Peyer's patch (tissue), 4 donors: ENCODE measurements around the gene SIPA1L3. TPM values are rescaled to one million over a fixed set of nuclear protein-coding genes. Genes with fewer than 3 reads are reported as not detected.
A peak's percentile ranks its signal among the peaks of the same experiment; 100 is the strongest.

Source experiments
- DNase-seq, 3 donors: peaks; one replicate each; pipeline ENCODE4 v3.0.0-alpha.2; 2017 to 2019
- H3K27ac ChIP-seq, 4 donors: fragments of 200-600 bp; sonication (generic); one replicate each; pipeline ENCODE4 v1.5.1; 2016 to 2019
- H3K27me3 ChIP-seq, 2 donors: fragments of 200-600 bp; sonication (generic); one replicate each; pipeline ENCODE4 v1.5.1; 2019
- H3K36me3 ChIP-seq, 3 donors: fragments of 200-600 bp; sonication (generic); one replicate each; pipeline ENCODE4 v1.5.1; 2016 to 2019
- H3K4me1 ChIP-seq, 4 donors: fragments of 200-600 bp; sonication (generic); one replicate each; pipeline ENCODE4 v1.5.1; 2016 to 2019
- H3K4me3 ChIP-seq, 4 donors: fragments of 200-600 bp; sonication (generic); 1 replicate in 3 of 4; 2 replicates in 1 of 4; pipeline ENCODE4 v1.5.1; 2016 to 2019; ENCODE audit warnings: mild to moderate bottlenecking in 1 of 4
- H3K9me3 ChIP-seq, 4 donors: fragments of 200-600 bp; sonication (generic); one replicate each; pipeline ENCODE4 v1.5.1; 2016 to 2019; ENCODE audit warnings: mild to moderate bottlenecking in 1 of 4
- CTCF ChIP-seq, 6 experiments: fragments of 450-650 bp in 4 of 6; fragments of 200-600 bp in 2 of 6; sonication (generic) in 1 of 6; IDR thresholded peaks; one replicate each; pipeline ENCODE4 v1.5.1; 2017 to 2019; ENCODE audit warnings: antibody characterized with exemption in 6 of 6, mild to moderate bottlenecking in 3 of 6, moderate library complexity in 1 of 6
- POLR2A ChIP-seq, 2 donors: fragments of 450-650 bp; IDR thresholded peaks; one replicate each; pipeline ENCODE4 v1.5.1; 2017; ENCODE audit warnings: antibody characterized with exemption in 2 of 2, mild to moderate bottlenecking in 2 of 2, moderate library complexity in 2 of 2
- total RNA-seq, 4 donors: library from RNA; depleted of rRNA; stranded (reverse); fragments of >200 nt; gene quantifications; one replicate each; pipeline ENCODE4 v1.1.0, GENCODE V29; 2016

The SIPA1L3 gene
- total RNA-seq, 4 donors from 2014 or later, result 63.5 to 304 (median 264) TPM

GRCh38 chr19:38168637-38169036, 261.6 kb downstream of the SIPA1L3 start:
- Histone ChIP-seq H3K4me1 (no peaks in the 10 kb centered on the region), H3K27ac (no peak overlapping the region), H3K27me3 (no peaks in the 10 kb centered on the region), H3K9me3 (no peaks in the 10 kb centered on the region), H3K4me3 (no peak overlapping the region), H3K36me3 (peaks cover 0 to 61% (median 0%) of the 10 kb centered on the region in 3 donors)
- no peak for TF ChIP-seq POLR2A (IDR thresholded peaks at IDR 0.05)
- no peak for DNase-seq

GRCh38 chr19:38170334-38170733, 263.3 kb downstream of the SIPA1L3 start:
- Histone ChIP-seq H3K36me3 (peaks cover 0 to 44% (median 0%) of the 10 kb centered on the region in 3 donors), H3K27ac (no peak overlapping the region), H3K4me1 (peaks cover 0 to 8% (median 0%) of the 10 kb centered on the region in 4 donors), H3K9me3 (no peaks in the 10 kb centered on the region), H3K27me3 (no peaks in the 10 kb centered on the region), H3K4me3 (no peak overlapping the region)
- no peak for TF ChIP-seq CTCF (IDR thresholded peaks at IDR 0.05)
- TF ChIP-seq POLR2A (IDR thresholded peaks at IDR 0.05), result no peak
- DNase-seq, result no peak

DNA sequence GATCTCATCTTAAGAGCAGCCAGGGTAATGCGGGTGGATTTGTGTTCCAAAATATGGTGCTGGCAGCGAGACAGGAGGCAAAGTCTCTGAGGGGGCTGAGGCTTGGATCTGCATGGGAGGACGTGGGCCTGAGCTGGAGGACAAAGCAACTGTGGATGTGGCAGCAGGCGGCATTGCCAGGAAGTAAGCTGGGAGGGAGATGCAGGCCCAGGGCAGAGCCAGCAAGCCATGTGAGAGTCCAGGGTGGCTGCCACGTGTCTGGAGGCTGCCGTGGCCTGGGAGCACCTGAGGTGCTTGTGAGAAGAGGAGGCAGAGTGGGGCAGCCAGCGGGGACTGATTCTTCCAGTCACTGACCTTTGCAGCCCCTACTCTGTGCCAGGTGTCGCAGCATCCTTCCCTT, 265.0 kb downstream of the SIPA1L3 start:
- Histone ChIP-seq H3K4me3 (no peak overlapping the region), H3K9me3 (no peaks in the 10 kb centered on the region), H3K36me3 (peaks cover 0 to 30% (median 0%) of the 10 kb centered on the region in 3 donors), H3K27ac (no peak overlapping the region), H3K27me3 (no peaks in the 10 kb centered on the region), H3K4me1 (peaks cover 0 to 8% (median 0%) of the 10 kb centered on the region in 4 donors)
- DNase-seq, result no peak
- TF ChIP-seq CTCF (IDR thresholded peaks at IDR 0.05) (no peak), POLR2A (IDR thresholded peaks at IDR 0.05) (no peak)

GRCh38 chr19:38173291-38174041, 266.5 kb downstream of the SIPA1L3 start:
- TF ChIP-seq CTCF (IDR thresholded peaks at IDR 0.05) (no peak), POLR2A (IDR thresholded peaks at IDR 0.05) (peak in 1 of 2 donors; percentile 23)
- Histone ChIP-seq H3K4me1 (peaks cover 0 to 8% (median 0%) of the 10 kb centered on the region in 4 donors), H3K36me3 (peaks cover 0 to 23% (median 0%) of the 10 kb centered on the region in 3 donors), H3K27me3 (no peaks in the 10 kb centered on the region), H3K27ac (peak overlapping the region in 3 of 4 donors; percentile 63 to 93 (median 86)), H3K9me3 (no peaks in the 10 kb centered on the region), H3K4me3 (peak overlapping the region in 2 of 4 donors; percentile 23 to 29)
- peak in 2 of 3 donors; percentile 84 to 87 for DNase-seq

DNA sequence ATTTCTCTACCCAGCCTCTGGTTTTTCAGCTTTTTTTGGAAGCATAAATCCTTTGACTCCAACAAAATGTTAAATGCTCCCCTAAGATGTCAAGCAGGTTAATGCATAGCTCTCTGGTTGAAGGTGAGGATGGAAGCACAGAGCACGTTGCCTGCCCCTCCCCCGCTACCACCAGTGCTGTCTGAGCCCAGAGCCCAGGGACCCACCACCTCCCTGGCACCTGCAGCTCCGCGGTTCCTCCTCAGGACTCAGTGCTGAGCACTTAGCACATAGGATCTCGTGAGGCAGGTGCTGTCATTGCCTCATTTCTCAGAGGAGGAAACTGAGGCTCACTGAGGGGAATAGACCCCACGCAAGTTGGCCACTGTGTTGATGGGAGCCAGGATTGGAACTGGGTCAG, 268.4 kb downstream of the SIPA1L3 start:
- TF ChIP-seq POLR2A (IDR thresholded peaks at IDR 0.05) (no peak), CTCF (IDR thresholded peaks at IDR 0.05) (no peak)
- DNase-seq, result no peak
- peaks cover 0 to 9% (median 0%) of the 10 kb centered on the region in 4 donors for H3K9me3 ChIP-seq
- no peak overlapping the region for H3K27ac ChIP-seq
- H3K27me3 ChIP-seq, result no peaks in the 10 kb centered on the region
- H3K36me3 ChIP-seq, result peaks cover 0 to 23% (median 0%) of the 10 kb centered on the region in 3 donors
- peaks cover 0 to 8% (median 0%) of the 10 kb centered on the region in 4 donors for H3K4me1 ChIP-seq
- H3K4me3 ChIP-seq, result no peak overlapping the region

GRCh38 chr19:38180071-38180470, 273.1 kb downstream of the SIPA1L3 start:
- H3K4me1 ChIP-seq, result no peaks in the 10 kb centered on the region
- peaks cover 0 to 9% (median 0%) of the 10 kb centered on the region in 4 donors for H3K9me3 ChIP-seq
- H3K4me3 ChIP-seq, result no peak overlapping the region
- H3K36me3 ChIP-seq, result peaks cover 0 to 62% (median 0%) of the 10 kb centered on the region in 3 donors
- no peak overlapping the region for H3K27ac ChIP-seq
- H3K27me3 ChIP-seq, result no peaks in the 10 kb centered on the region
- TF ChIP-seq POLR2A (IDR thresholded peaks at IDR 0.05), result no peak
- TF ChIP-seq CTCF (IDR thresholded peaks at IDR 0.05), result no peak
- no peak for DNase-seq
